Measurements from ENCODE around the gene UMOD.
A peak's percentile ranks its signal among the peaks of the same experiment; 100 is the strongest.
"Not testable (repeated sequence)": the region's sequence is repeated elsewhere in the genome, so short reads cannot be mapped to it uniquely, and the experiment has no call there.

Gene UMOD

GRCh38 chr16:20320178-20320577 is 32.3 kb downstream of the UMOD start:
- no peak for DNase-seq

GRCh38 chr16:20319406-20319805 is 33.1 kb downstream of the UMOD start:
- no peak for DNase-seq

- DNase-seq, result no peak
These were observed 34.1 kb downstream of the UMOD start for GRCh38 chr16:20318437-20318836.

- DNase-seq, result no peak
These were observed 34.5 kb downstream of the UMOD start for GRCh38 chr16:20318006-20318405.

- DNase-seq, result no peak
These were observed 35.4 kb downstream of the UMOD start for GRCh38 chr16:20317117-20317516.

- no peak for DNase-seq
These were observed 35.8 kb downstream of the UMOD start for GRCh38 chr16:20316715-20317114.

GRCh38 chr16:20315764-20316163 is 36.8 kb downstream of the UMOD start:
- no peak for DNase-seq

GRCh38 chr16:20314575-20314974 is 37.9 kb downstream of the UMOD start:
- DNase-seq, result no peak

- DNase-seq, result no peak
These were observed 38.8 kb downstream of the UMOD start for GRCh38 chr16:20313741-20314140.

- not testable (repeated sequence) for DNase-seq
These were observed 39.9 kb downstream of the UMOD start for GRCh38 chr16:20312536-20313095.

GRCh38 chr16:20311548-20311947 is 41.0 kb downstream of the UMOD start:
- DNase-seq, result no peak

GRCh38 chr16:20310421-20311395 is 41.8 kb downstream of the UMOD start:
- no peak for DNase-seq

- no peak for DNase-seq
These were observed 42.7 kb downstream of the UMOD start for GRCh38 chr16:20309786-20310185.

- no peak for DNase-seq
These were observed 43.5 kb downstream of the UMOD start for GRCh38 chr16:20308801-20309590.

- no peak for DNase-seq
These were observed 44.2 kb downstream of the UMOD start for GRCh38 chr16:20308266-20308665.

- no peak for DNase-seq
These were observed 44.7 kb downstream of the UMOD start for GRCh38 chr16:20307791-20308190.

GRCh38 chr16:20307240-20307671 is 45.3 kb downstream of the UMOD start:
- DNase-seq, result no peak

- DNase-seq, result no peak
These were observed 46.1 kb downstream of the UMOD start for GRCh38 chr16:20306401-20306800.

GRCh38 chr16:20303012-20303411 is 49.5 kb downstream of the UMOD start:
- no peak for DNase-seq

- DNase-seq, result no peak
These were observed 50.1 kb downstream of the UMOD start for GRCh38 chr16:20302389-20302788.

- no peak for DNase-seq
These were observed 50.7 kb downstream of the UMOD start for GRCh38 chr16:20301840-20302239.

GRCh38 chr16:20300312-20301097 is 52.0 kb downstream of the UMOD start:
- DNase-seq, result peak; percentile 55

- DNase-seq, result no peak
These were observed 54.1 kb downstream of the UMOD start for GRCh38 chr16:20298452-20298851.
